Effector memory CD8-positive, alpha-beta T cell (primary cell): ENCODE results near the gene SLC13A4.
A peak's percentile ranks its signal among the peaks of the same experiment; 100 is the strongest.
"Not testable (repeated sequence)": the region's sequence is repeated elsewhere in the genome, so short reads cannot be mapped to it uniquely, and the experiment has no call there.

ENCODE experiments used
- ATAC-seq: fragments of 150-1000 bp; cut with Tn5 transposase; replicated peaks from 2 replicates; pipeline ENCODE4 v1.10.0; 2021; ENCODE audit warnings: mild to moderate bottlenecking, moderate library complexity
- DNase-seq, 3 experiments: peaks; one replicate each; pipeline ENCODE4 v3.0.0; 2021
- H3K27ac Mint-ChIP-seq, 2 donors: one replicate each; pipeline ENCODE4 v1.8.0; 2022; ENCODE audit warnings: mild to moderate bottlenecking in 2 of 2, mixed read lengths in 2 of 2, moderate library complexity in 2 of 2
- H3K27me3 Mint-ChIP-seq, 2 donors: one replicate each; pipeline ENCODE4 v1.8.0; 2022; ENCODE audit warnings: mixed read lengths in 2 of 2
- H3K36me3 Mint-ChIP-seq: one replicate; pipeline ENCODE4 v1.8.0; 2022; ENCODE audit warnings: mild to moderate bottlenecking, moderate library complexity, mixed read lengths; ENCODE audit not compliant: insufficient read depth
- H3K4me1 Mint-ChIP-seq, 2 donors: one replicate each; pipeline ENCODE4 v1.8.0; 2022; ENCODE audit warnings: low read depth in 2 of 2, mixed read lengths in 2 of 2
- H3K4me3 Mint-ChIP-seq, 2 donors: one replicate each; pipeline ENCODE4 v1.8.0; 2022; ENCODE audit warnings: mild to moderate bottlenecking in 2 of 2, mixed read lengths in 2 of 2, moderate library complexity in 2 of 2
- H3K9me3 Mint-ChIP-seq, 2 donors: one replicate each; pipeline ENCODE4 v1.8.0; 2022; ENCODE audit warnings: mixed read lengths in 2 of 2

Gene SLC13A4

GRCh38 chr7:135687466-135687865 is 40.5 kb downstream of the SLC13A4 start:
- H3K4me1 Mint-ChIP-seq: peaks cover 0 to 7% of the 10 kb centered on the region in 2 donors
- H3K27ac Mint-ChIP-seq: no peak overlapping the region
- peaks cover 4% of the 10 kb centered on the region for H3K36me3 Mint-ChIP-seq
- H3K27me3 Mint-ChIP-seq: no peaks in the 10 kb centered on the region
- no peak for DNase-seq
- H3K4me3 Mint-ChIP-seq: no peak overlapping the region
- no peak for ATAC-seq
- H3K9me3 Mint-ChIP-seq: no peaks in the 10 kb centered on the region

GRCh38 chr7:135685306-135686084 is 42.5 kb downstream of the SLC13A4 start:
- ATAC-seq (no peak), DNase-seq (no peak)
- H3K9me3 Mint-ChIP-seq: no peaks in the 10 kb centered on the region
- peaks cover 3 to 10% of the 10 kb centered on the region in 2 donors for H3K4me1 Mint-ChIP-seq
- peaks cover 4% of the 10 kb centered on the region for H3K36me3 Mint-ChIP-seq
- H3K4me3 Mint-ChIP-seq: no peak overlapping the region
- H3K27me3 Mint-ChIP-seq: no peaks in the 10 kb centered on the region
- peak overlapping the region in 1 of 2 donors; percentile 61 for H3K27ac Mint-ChIP-seq

DNA sequence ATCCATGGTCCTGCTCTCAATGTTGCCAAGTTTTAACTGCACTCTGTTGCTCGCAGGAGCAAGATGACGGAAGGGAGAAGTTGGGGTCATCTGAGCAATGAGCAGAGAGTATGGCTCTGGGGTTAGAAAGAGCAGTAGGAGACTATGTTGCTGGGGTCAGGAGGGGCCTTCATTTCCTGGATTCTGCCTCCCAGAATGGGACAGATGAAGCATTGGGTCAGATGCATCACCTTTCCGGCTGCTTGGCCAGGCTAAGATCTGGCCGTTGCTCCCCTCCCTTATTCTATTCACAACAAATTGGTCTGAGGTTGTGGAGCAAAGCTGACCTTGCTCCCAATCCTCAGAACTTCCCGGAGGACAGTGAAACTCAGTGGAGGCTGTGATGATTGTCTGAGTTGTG is 43.3 kb downstream of the SLC13A4 start:
- no peaks in the 10 kb centered on the region for H3K9me3 Mint-ChIP-seq
- H3K4me1 Mint-ChIP-seq: peaks cover 4 to 10% of the 10 kb centered on the region in 2 donors
- H3K27me3 Mint-ChIP-seq: no peaks in the 10 kb centered on the region
- H3K4me3 Mint-ChIP-seq: no peak overlapping the region
- H3K27ac Mint-ChIP-seq: peak overlapping the region in 1 of 2 donors; percentile 61
- no peak for DNase-seq
- peaks cover 4% of the 10 kb centered on the region for H3K36me3 Mint-ChIP-seq
- no peak for ATAC-seq

DNA sequence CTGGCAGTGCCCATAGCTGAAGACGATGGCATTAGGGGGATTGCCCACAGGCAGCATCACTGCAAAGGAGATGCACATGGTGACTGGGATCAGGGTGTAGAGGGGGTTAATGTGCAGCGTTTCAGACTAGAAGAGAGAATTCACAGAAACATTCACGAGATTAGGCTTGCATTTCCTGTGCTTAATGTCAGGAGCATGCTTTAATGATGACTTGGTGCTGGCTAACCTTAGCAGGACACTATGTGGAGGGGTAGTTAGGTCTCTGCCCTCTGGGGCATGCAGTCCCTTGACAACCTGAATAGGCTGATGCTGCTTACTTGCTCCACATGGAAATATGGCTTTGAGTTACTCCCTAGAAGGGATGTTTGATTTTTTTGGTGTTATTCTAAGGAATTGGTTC is 43.9 kb downstream of the SLC13A4 start:
- Mint-ChIP-seq H3K4me1 (peaks cover 4 to 10% of the 10 kb centered on the region in 2 donors), H3K36me3 (peaks cover 4% of the 10 kb centered on the region)

GRCh38 chr7:135683609-135684008 is 44.4 kb downstream of the SLC13A4 start:
- Mint-ChIP-seq H3K27me3 (no peaks in the 10 kb centered on the region), H3K4me1 (peaks cover 4 to 10% of the 10 kb centered on the region in 2 donors), H3K36me3 (peaks cover 4% of the 10 kb centered on the region), H3K9me3 (no peaks in the 10 kb centered on the region), H3K4me3 (no peak overlapping the region), H3K27ac (peak overlapping the region; percentile 13 to 61)
- ATAC-seq: no peak
- no peak for DNase-seq

More for the DNA sequence above, 43.9 kb downstream of the SLC13A4 start:
- ATAC-seq (no peak), DNase-seq (no peak)
- Mint-ChIP-seq H3K9me3 (no peaks in the 10 kb centered on the region), H3K27ac (peak overlapping the region; percentile 13 to 61), H3K27me3 (no peaks in the 10 kb centered on the region), H3K4me3 (no peak overlapping the region)

DNA sequence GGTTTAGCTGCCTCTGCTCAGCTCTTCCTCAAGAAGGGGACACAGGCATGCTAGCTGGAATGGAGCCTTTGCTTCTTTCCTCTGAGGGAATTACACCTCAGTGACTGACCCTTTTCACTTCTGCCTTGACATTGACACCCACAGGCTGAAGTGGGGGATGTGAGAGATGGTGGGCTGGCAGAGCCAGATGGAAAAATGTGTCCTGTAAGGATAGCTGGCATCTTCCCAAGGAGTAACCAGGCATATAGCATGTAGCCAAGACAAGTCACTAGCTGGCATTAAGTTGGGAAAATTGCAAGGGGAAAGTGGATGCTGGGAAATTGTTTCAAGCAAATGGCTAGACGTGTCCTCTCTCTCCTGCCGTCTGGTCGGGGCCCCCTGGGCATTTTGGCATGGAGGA is 45.8 kb downstream of the SLC13A4 start:
- ATAC-seq: no peak
- H3K27me3 Mint-ChIP-seq: no peaks in the 10 kb centered on the region
- no peaks in the 10 kb centered on the region for H3K9me3 Mint-ChIP-seq
- peaks cover 4% of the 10 kb centered on the region for H3K36me3 Mint-ChIP-seq
- no peak overlapping the region for H3K4me3 Mint-ChIP-seq
- H3K4me1 Mint-ChIP-seq: peaks cover 4 to 10% of the 10 kb centered on the region in 2 donors
- DNase-seq: no peak
- H3K27ac Mint-ChIP-seq: no peak overlapping the region

- peaks cover 4 to 10% of the 10 kb centered on the region in 2 donors for H3K4me1 Mint-ChIP-seq
- DNase-seq (no peak), ATAC-seq (no peak)
- H3K36me3 Mint-ChIP-seq: peaks cover 5% of the 10 kb centered on the region
- H3K4me3 Mint-ChIP-seq: no peak overlapping the region
- no peak overlapping the region for H3K27ac Mint-ChIP-seq
- no peaks in the 10 kb centered on the region for H3K9me3 Mint-ChIP-seq
- no peaks in the 10 kb centered on the region for H3K27me3 Mint-ChIP-seq
Observed at GRCh38 chr7:135681762-135682161, 46.2 kb downstream of the SLC13A4 start.

GRCh38 chr7:135678612-135679575 is 49.1 kb downstream of the SLC13A4 start:
- no peak overlapping the region for H3K27ac Mint-ChIP-seq
- no peaks in the 10 kb centered on the region for H3K27me3 Mint-ChIP-seq
- peaks cover 4% of the 10 kb centered on the region in 2 donors for H3K4me1 Mint-ChIP-seq
- H3K4me3 Mint-ChIP-seq: no peak overlapping the region
- H3K36me3 Mint-ChIP-seq: peaks cover 28% of the 10 kb centered on the region
- DNase-seq: no peak
- H3K9me3 Mint-ChIP-seq: no peaks in the 10 kb centered on the region
- no peak for ATAC-seq

GRCh38 chr7:135673360-135673706 is 54.7 kb downstream of the SLC13A4 start:
- no peak for ATAC-seq
- H3K4me1 Mint-ChIP-seq: peaks cover 4 to 32% of the 10 kb centered on the region in 2 donors
- peaks cover 39% of the 10 kb centered on the region for H3K36me3 Mint-ChIP-seq
- DNase-seq: no peak
- no peaks in the 10 kb centered on the region for H3K27me3 Mint-ChIP-seq
- H3K27ac Mint-ChIP-seq: no peak overlapping the region
- no peak overlapping the region for H3K4me3 Mint-ChIP-seq
- no peaks in the 10 kb centered on the region for H3K9me3 Mint-ChIP-seq

- ATAC-seq: peak; percentile 56
- no peak for DNase-seq
- H3K9me3 Mint-ChIP-seq: no peaks in the 10 kb centered on the region
- no peak overlapping the region for H3K4me3 Mint-ChIP-seq
- peaks cover 39% of the 10 kb centered on the region for H3K36me3 Mint-ChIP-seq
- no peak overlapping the region for H3K27ac Mint-ChIP-seq
- H3K4me1 Mint-ChIP-seq: peaks cover 6 to 32% of the 10 kb centered on the region in 2 donors
- no peaks in the 10 kb centered on the region for H3K27me3 Mint-ChIP-seq
Observed at GRCh38 chr7:135672560-135673359, 55.2 kb downstream of the SLC13A4 start.

DNA sequence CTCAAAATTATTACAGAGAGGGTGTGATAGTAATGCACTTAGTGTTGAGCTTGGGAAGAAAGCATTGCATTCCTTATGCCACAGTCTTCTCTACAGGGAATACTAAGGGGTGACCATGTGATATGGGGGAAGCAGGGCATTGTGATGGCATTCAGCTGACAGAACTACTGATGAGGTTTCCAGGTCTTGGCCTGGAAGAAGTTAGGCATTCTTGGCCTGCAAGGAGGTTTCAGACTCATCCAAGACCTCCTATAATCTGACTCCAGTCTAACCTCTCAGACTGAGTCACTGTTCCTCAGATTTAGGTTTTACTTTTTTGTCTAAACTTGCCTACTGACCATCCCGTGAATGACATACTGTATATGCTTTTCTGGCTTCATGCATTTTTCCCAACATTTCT is 57.8 kb downstream of the SLC13A4 start:
- DNase-seq: no peak
- H3K36me3 Mint-ChIP-seq: peaks cover 23% of the 10 kb centered on the region
- H3K4me3 Mint-ChIP-seq: no peak overlapping the region
- peak overlapping the region in 1 of 2 donors; percentile 14 for H3K27ac Mint-ChIP-seq
- no peaks in the 10 kb centered on the region for H3K27me3 Mint-ChIP-seq
- ATAC-seq: no peak
- no peaks in the 10 kb centered on the region for H3K9me3 Mint-ChIP-seq
- peaks cover 10 to 46% of the 10 kb centered on the region in 2 donors for H3K4me1 Mint-ChIP-seq

DNA sequence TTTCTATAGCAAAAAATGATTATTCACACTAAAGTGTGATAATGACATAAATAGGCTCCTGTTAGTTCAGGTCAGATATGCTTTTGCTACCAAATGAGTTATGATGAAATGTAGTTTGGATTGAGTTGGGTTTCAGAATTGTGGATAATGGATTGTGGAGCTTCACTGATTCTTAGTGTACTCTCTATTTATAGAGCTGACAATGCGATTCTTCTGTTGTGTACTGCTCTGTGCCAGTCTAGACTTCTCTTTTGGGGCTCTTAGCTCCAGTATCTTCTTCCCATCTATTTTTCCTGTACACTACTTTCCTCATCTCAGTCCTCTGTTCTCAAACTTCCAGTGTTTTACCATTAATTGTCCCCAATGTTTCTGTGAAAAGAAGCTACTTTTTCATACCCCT is 58.2 kb downstream of the SLC13A4 start:
- no peak for DNase-seq
- no peak overlapping the region for H3K4me3 Mint-ChIP-seq
- peak overlapping the region in 1 of 2 donors; percentile 14 for H3K27ac Mint-ChIP-seq
- H3K4me1 Mint-ChIP-seq: peaks cover 12 to 50% of the 10 kb centered on the region in 2 donors
- no peaks in the 10 kb centered on the region for H3K27me3 Mint-ChIP-seq
- H3K36me3 Mint-ChIP-seq: peaks cover 19% of the 10 kb centered on the region
- ATAC-seq: no peak
- H3K9me3 Mint-ChIP-seq: no peaks in the 10 kb centered on the region

- Mint-ChIP-seq H3K36me3 (peaks cover 11% of the 10 kb centered on the region), H3K4me1 (peaks cover 13 to 57% of the 10 kb centered on the region in 2 donors)
- H3K4me3 Mint-ChIP-seq, ATAC-seq, H3K9me3 Mint-ChIP-seq, DNase-seq, H3K27me3 Mint-ChIP-seq, H3K27ac Mint-ChIP-seq: not testable (repeated sequence)
Observed at GRCh38 chr7:135668852-135669395, 59.1 kb downstream of the SLC13A4 start.
